Measurements from ENCODE around the gene ANO4. TPM values are rescaled to one million over a fixed set of nuclear protein-coding genes. Genes with fewer than 3 reads are reported as not detected.
"Not testable (repeated sequence)": the region's sequence is repeated elsewhere in the genome, so short reads cannot be mapped to it uniquely, and the experiment has no call there.

ANO4 gene
- total and polyA plus RNA-seq, 9 donors, result 0.35 to 1.2 (median 0.71) TPM

DNA sequence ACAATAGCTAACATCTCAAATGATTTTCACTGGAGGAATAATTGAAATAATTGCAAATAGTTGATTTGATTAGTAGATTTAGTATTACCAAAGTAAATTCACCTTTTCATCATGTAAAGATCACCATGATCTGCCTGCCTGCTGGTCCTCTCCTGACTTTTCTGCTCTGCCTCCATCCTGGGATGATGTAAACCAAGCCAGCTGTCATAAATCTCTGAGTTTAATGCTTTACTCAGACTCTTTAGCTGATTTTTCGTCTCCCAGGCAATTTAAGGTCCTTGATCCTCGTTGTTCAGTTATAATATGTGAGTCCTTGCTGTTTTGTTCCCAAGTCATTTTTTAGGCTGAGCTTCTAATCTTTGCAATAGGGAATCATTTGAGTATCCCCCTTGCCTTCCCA lies 138.0 kb downstream of the ANO4 start:
- H3K27ac ChIP-seq (ENCODE audit: low read length), result no peak overlapping the region
- DNase-seq, result no peak
- no peaks in the 10 kb centered on the region for H3K36me3 ChIP-seq (ENCODE audit: control insufficient read depth, insufficient read depth, low read length)
- WGBS (ENCODE audit: insufficient coverage), result 60% methylated on average over 1 of the region's 2 CpGs
- no peak overlapping the region for H3K4me3 ChIP-seq (ENCODE audit: low read length)
- no peaks in the 10 kb centered on the region for H3K4me1 ChIP-seq (ENCODE audit: control insufficient read depth, insufficient read depth, low read length)
- H3K9me3 ChIP-seq (replicated peaks; ENCODE audit: control insufficient read depth, low read depth, low read length), result no peaks in the 10 kb centered on the region
- H3K27me3 ChIP-seq (ENCODE audit: control insufficient read depth, insufficient read depth, low read length), result no peaks in the 10 kb centered on the region

- H3K4me3 ChIP-seq (ENCODE audit: low read length); DNase-seq; H3K36me3 ChIP-seq (ENCODE audit: control insufficient read depth, insufficient read depth, low read length); H3K9me3 ChIP-seq (replicated peaks; ENCODE audit: control insufficient read depth, low read depth, low read length); H3K27me3 ChIP-seq (ENCODE audit: control insufficient read depth, insufficient read depth, low read length); H3K27ac ChIP-seq (ENCODE audit: low read length); H3K4me1 ChIP-seq (ENCODE audit: control insufficient read depth, insufficient read depth, low read length): not testable (repeated sequence)
- WGBS (ENCODE audit: insufficient coverage), result no CpG with 5 or more reads among the region's 1 CpG
These were observed 139.0 kb downstream of the ANO4 start for GRCh38 chr12:100933531-100933930.

DNA sequence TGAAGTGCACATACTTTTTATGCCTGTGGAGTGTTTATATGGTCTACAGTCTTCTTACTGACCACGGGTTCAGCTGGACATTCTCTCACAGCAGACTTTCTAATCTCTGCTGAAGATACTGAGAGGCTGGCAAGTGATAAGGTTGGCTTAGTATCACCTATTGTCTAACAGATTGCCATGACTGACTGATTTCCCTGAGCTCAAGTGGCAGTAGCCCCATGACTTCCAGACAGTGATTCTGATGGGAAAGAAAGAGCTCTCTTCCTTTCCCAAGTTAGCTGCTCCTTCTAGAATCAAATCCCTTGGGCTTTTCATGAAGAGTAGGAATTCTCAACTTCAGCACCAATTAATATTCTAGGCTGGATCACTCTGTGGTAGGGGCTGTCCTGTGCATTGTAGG lies 141.4 kb downstream of the ANO4 start:
- Histone ChIP-seq H3K9me3 (replicated peaks; ENCODE audit: control insufficient read depth, low read depth, low read length) (no peaks in the 10 kb centered on the region), H3K4me1 (ENCODE audit: control insufficient read depth, insufficient read depth, low read length) (no peaks in the 10 kb centered on the region), H3K4me3 (ENCODE audit: low read length) (no peak overlapping the region), H3K36me3 (ENCODE audit: control insufficient read depth, insufficient read depth, low read length) (no peaks in the 10 kb centered on the region), H3K27ac (ENCODE audit: low read length) (no peak overlapping the region), H3K27me3 (ENCODE audit: control insufficient read depth, insufficient read depth, low read length) (no peaks in the 10 kb centered on the region)
- DNase-seq, result no peak
- WGBS (ENCODE audit: insufficient coverage), result no CpG with 5 or more reads among the region's 1 CpG

GRCh38 chr12:100936661-100937060 lies 142.1 kb downstream of the ANO4 start:
- H3K27ac ChIP-seq (ENCODE audit: low read length), result no peak overlapping the region
- no peaks in the 10 kb centered on the region for H3K4me1 ChIP-seq (ENCODE audit: control insufficient read depth, insufficient read depth, low read length)
- H3K27me3 ChIP-seq (ENCODE audit: control insufficient read depth, insufficient read depth, low read length), result no peaks in the 10 kb centered on the region
- H3K9me3 ChIP-seq (replicated peaks; ENCODE audit: control insufficient read depth, low read depth, low read length), result no peaks in the 10 kb centered on the region
- no peak for DNase-seq
- no peaks in the 10 kb centered on the region for H3K36me3 ChIP-seq (ENCODE audit: control insufficient read depth, insufficient read depth, low read length)
- H3K4me3 ChIP-seq (ENCODE audit: low read length), result no peak overlapping the region
- WGBS (ENCODE audit: insufficient coverage), result 60% methylated on average over 2 of the region's 5 CpGs

DNA sequence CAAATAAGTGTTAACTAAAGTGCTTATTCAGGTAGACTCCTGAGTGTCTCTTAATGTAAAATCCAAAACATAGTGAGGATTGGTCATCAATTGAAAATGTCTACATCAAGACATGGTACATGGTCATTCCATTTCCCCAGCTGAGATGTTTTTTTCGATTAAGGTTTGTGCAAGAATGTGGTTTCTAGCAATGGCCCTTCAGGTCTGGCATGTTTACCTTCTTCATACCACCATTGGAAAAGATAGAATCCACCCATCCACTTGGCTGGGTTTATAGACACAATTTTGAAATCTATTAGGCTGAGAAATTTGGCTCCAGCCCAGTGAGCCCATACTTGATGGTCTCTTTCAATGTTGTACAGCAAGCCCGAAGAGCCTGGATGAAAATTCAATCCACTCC lies 145.9 kb downstream of the ANO4 start:
- Histone ChIP-seq H3K4me3 (ENCODE audit: low read length) (no peak overlapping the region), H3K27me3 (ENCODE audit: control insufficient read depth, insufficient read depth, low read length) (no peaks in the 10 kb centered on the region), H3K36me3 (ENCODE audit: control insufficient read depth, insufficient read depth, low read length) (no peaks in the 10 kb centered on the region), H3K4me1 (ENCODE audit: control insufficient read depth, insufficient read depth, low read length) (no peaks in the 10 kb centered on the region), H3K27ac (ENCODE audit: low read length) (no peak overlapping the region), H3K9me3 (replicated peaks; ENCODE audit: control insufficient read depth, low read depth, low read length) (no peaks in the 10 kb centered on the region)
- no peak for DNase-seq
- WGBS (ENCODE audit: insufficient coverage), result no CpG with 5 or more reads among the region's 2 CpGs

GRCh38 chr12:100942984-100943749 lies 148.6 kb downstream of the ANO4 start:
- Histone ChIP-seq H3K27ac (ENCODE audit: low read length) (no peak overlapping the region), H3K9me3 (replicated peaks; ENCODE audit: control insufficient read depth, low read depth, low read length) (no peaks in the 10 kb centered on the region), H3K36me3 (ENCODE audit: control insufficient read depth, insufficient read depth, low read length) (no peaks in the 10 kb centered on the region), H3K4me1 (ENCODE audit: control insufficient read depth, insufficient read depth, low read length) (no peaks in the 10 kb centered on the region), H3K4me3 (ENCODE audit: low read length) (no peak overlapping the region), H3K27me3 (ENCODE audit: control insufficient read depth, insufficient read depth, low read length) (no peaks in the 10 kb centered on the region)
- no peak for DNase-seq
- WGBS (ENCODE audit: insufficient coverage), result 29% methylated on average over 1 of the region's 5 CpGs

DNA sequence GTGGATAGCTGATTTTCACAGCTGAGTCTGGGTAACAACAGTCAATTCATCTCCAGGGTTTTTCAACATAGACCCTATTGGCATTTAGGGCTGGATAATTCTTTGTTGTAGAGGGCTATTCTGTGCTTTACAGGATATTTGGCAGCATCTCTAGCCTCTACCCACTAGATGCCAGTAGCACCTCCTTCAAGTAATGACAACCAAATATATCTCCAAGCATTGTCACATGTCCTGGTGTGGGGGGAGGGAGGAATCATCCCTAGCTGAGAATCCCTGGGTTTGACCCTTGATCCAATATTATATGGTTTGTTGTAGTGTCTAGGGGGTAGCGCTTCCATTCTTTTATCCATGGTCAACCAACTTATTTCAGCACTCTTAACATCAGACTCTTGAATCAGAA lies 157.2 kb downstream of the ANO4 start:
- no peaks in the 10 kb centered on the region for H3K9me3 ChIP-seq (replicated peaks; ENCODE audit: control insufficient read depth, low read depth, low read length)
- no peaks in the 10 kb centered on the region for H3K27me3 ChIP-seq (ENCODE audit: control insufficient read depth, insufficient read depth, low read length)
- H3K27ac ChIP-seq (ENCODE audit: low read length), result no peak overlapping the region
- no peaks in the 10 kb centered on the region for H3K4me1 ChIP-seq (ENCODE audit: control insufficient read depth, insufficient read depth, low read length)
- H3K36me3 ChIP-seq (ENCODE audit: control insufficient read depth, insufficient read depth, low read length), result no peaks in the 10 kb centered on the region
- no CpG with 5 or more reads among the region's 1 CpG for WGBS (ENCODE audit: insufficient coverage)
- H3K4me3 ChIP-seq (ENCODE audit: low read length), result no peak overlapping the region
- DNase-seq, result no peak

DNA sequence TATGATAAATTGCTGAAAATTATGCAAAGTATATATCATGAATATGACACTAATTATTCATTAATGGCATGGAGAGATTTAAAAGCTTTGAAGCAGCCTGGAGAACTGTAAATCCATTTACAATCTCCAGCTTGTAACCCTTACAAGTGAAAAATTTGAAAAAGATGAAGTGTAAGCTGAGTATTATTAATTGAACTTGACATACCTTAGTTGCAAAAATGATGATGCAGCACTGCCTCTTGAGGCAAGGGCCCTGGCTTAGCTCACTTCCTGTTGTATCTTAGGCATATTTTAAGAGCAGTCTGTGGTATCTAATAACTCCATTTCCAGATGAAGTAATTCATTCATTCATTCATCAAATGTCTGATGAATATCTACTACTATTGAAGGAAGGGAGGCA lies 158.6 kb downstream of the ANO4 start:
- Histone ChIP-seq H3K9me3 (replicated peaks; ENCODE audit: control insufficient read depth, low read depth, low read length) (no peaks in the 10 kb centered on the region), H3K4me1 (ENCODE audit: control insufficient read depth, insufficient read depth, low read length) (no peaks in the 10 kb centered on the region), H3K36me3 (ENCODE audit: control insufficient read depth, insufficient read depth, low read length) (no peaks in the 10 kb centered on the region), H3K4me3 (ENCODE audit: low read length) (no peak overlapping the region), H3K27me3 (ENCODE audit: control insufficient read depth, insufficient read depth, low read length) (no peaks in the 10 kb centered on the region), H3K27ac (ENCODE audit: low read length) (no peak overlapping the region)
- no peak for DNase-seq

DNA sequence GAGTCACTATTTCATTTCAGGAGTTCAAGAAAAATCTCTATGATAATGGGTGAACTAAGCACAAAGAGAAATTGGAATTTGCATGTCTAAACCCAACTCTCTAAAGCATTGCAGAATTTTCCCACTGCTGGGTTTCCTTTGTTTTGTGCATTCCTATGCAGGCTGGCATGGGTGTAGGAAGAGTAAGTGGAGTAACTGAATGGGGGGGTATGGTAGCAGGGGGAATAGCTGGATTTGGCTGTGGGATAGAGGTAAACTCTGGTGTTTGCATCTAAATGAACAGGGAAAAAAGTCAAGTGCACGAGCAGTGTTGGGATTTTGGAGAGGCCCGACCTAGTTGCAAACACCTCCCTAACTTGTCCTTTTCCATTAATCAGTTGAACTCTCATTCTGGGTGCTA lies 159.1 kb downstream of the ANO4 start:
- no peak for DNase-seq
- no peaks in the 10 kb centered on the region for H3K36me3 ChIP-seq (ENCODE audit: control insufficient read depth, insufficient read depth, low read length)
- WGBS (ENCODE audit: insufficient coverage), result 30% methylated on average over 2 of the region's 2 CpGs
- no peaks in the 10 kb centered on the region for H3K27me3 ChIP-seq (ENCODE audit: control insufficient read depth, insufficient read depth, low read length)
- H3K4me3 ChIP-seq (ENCODE audit: low read length), result no peak overlapping the region
- no peak overlapping the region for H3K27ac ChIP-seq (ENCODE audit: low read length)
- no peaks in the 10 kb centered on the region for H3K4me1 ChIP-seq (ENCODE audit: control insufficient read depth, insufficient read depth, low read length)
- no peaks in the 10 kb centered on the region for H3K9me3 ChIP-seq (replicated peaks; ENCODE audit: control insufficient read depth, low read depth, low read length)

GRCh38 chr12:100954118-100954517 lies 159.5 kb downstream of the ANO4 start:
- no peaks in the 10 kb centered on the region for H3K4me1 ChIP-seq (ENCODE audit: control insufficient read depth, insufficient read depth, low read length)
- H3K36me3 ChIP-seq (ENCODE audit: control insufficient read depth, insufficient read depth, low read length), result no peaks in the 10 kb centered on the region
- H3K27ac ChIP-seq (ENCODE audit: low read length), result no peak overlapping the region
- H3K9me3 ChIP-seq (replicated peaks; ENCODE audit: control insufficient read depth, low read depth, low read length), result no peaks in the 10 kb centered on the region
- no peaks in the 10 kb centered on the region for H3K27me3 ChIP-seq (ENCODE audit: control insufficient read depth, insufficient read depth, low read length)
- H3K4me3 ChIP-seq (ENCODE audit: low read length), result no peak overlapping the region
- DNase-seq, result no peak
- 75% methylated on average over 2 of the region's 3 CpGs for WGBS (ENCODE audit: insufficient coverage)

DNA sequence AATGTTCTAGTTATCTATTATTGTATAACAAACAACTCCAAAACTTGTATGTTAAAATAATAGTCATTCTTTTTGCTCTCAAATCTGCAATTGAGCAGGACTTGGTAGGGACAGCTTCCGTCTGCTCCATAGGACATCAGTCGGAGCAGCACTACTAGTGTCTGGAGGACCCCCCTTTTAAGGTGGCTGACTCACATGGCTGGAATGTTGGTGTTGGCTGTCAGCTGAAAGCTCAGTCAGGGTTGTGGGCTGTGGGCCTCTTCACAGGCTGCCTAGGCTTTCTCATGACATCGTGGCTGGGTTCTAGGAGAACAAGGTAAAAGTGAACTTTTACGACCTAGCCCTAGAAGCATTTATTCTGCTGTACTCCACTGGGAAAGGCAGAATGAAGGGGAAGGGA lies 160.6 kb downstream of the ANO4 start:
- no peak overlapping the region for H3K4me3 ChIP-seq (ENCODE audit: low read length)
- H3K36me3 ChIP-seq (ENCODE audit: control insufficient read depth, insufficient read depth, low read length), result no peaks in the 10 kb centered on the region
- DNase-seq, result peak; percentile 7
- no peak overlapping the region for H3K27ac ChIP-seq (ENCODE audit: low read length)
- no peaks in the 10 kb centered on the region for H3K4me1 ChIP-seq (ENCODE audit: control insufficient read depth, insufficient read depth, low read length)
- H3K27me3 ChIP-seq (ENCODE audit: control insufficient read depth, insufficient read depth, low read length), result no peaks in the 10 kb centered on the region
- H3K9me3 ChIP-seq (replicated peaks; ENCODE audit: control insufficient read depth, low read depth, low read length), result no peaks in the 10 kb centered on the region
- 54% methylated on average over 2 of the region's 4 CpGs for WGBS (ENCODE audit: insufficient coverage)

All from muscle of leg (tissue), 11 donors.